Natural killer cell (primary cell): ENCODE measurements around the gene CARD19. TPM values are rescaled to one million over a fixed set of nuclear protein-coding genes. Genes with fewer than 3 reads are reported as not detected.

ENCODE experiments used
- ATAC-seq, 3 donors: fragments of 150-1000 bp in 2 of 3; fragments of 200-7000 bp in 1 of 3; cut with Tn5 transposase; 1 replicate in 1 of 3; 2 replicates in 2 of 3; pipeline ENCODE4 v1.10.0; 2021; ENCODE audit warnings: mild to moderate bottlenecking in 2 of 3, moderate library complexity in 2 of 3
- DNase-seq, 2 donors: peaks; one replicate each; pipeline versions ENCODE4 v3.0.0 to v3.0.0-alpha.2; 2013 to 2021; ENCODE audit warnings: mixed read lengths in 1 of 2
- H3K27ac ChIP-seq: one replicate; pipeline ENCODE4 v1.5.1; 2013; ENCODE audit warnings: mild to moderate bottlenecking, low read length
- H3K27me3 ChIP-seq: one replicate; pipeline ENCODE4 v1.6.1; 2013; ENCODE audit warnings: low read length; ENCODE audit not compliant: control insufficient read depth, insufficient read depth
- H3K36me3 ChIP-seq: one replicate; pipeline ENCODE4 v1.6.1; 2013; ENCODE audit warnings: low read length; ENCODE audit not compliant: control insufficient read depth, insufficient read depth
- H3K4me1 ChIP-seq: one replicate; pipeline ENCODE4 v1.6.1; 2013; ENCODE audit warnings: low read length; ENCODE audit not compliant: control insufficient read depth, insufficient read depth
- H3K4me3 ChIP-seq: one replicate; pipeline ENCODE4 v1.5.1; 2013; ENCODE audit warnings: low read length
- H3K9me3 ChIP-seq: one replicate; pipeline ENCODE4 v1.6.1; 2013; ENCODE audit warnings: low read length; ENCODE audit not compliant: control insufficient read depth, insufficient read depth
- H3K27ac Mint-ChIP-seq, 2 donors: one replicate each; pipeline ENCODE4 v1.8.0; 2022; ENCODE audit warnings: mild to moderate bottlenecking in 2 of 2, mixed read lengths in 2 of 2, moderate library complexity in 1 of 2
- H3K27me3 Mint-ChIP-seq, 2 donors: one replicate each; pipeline ENCODE4 v1.8.0; 2022; ENCODE audit warnings: low read depth in 2 of 2, mixed read lengths in 2 of 2
- H3K36me3 Mint-ChIP-seq: one replicate; pipeline ENCODE4 v1.8.0; 2022; ENCODE audit warnings: mixed read lengths
- H3K4me1 Mint-ChIP-seq, 2 donors: one replicate each; pipeline ENCODE4 v1.8.0; 2022; ENCODE audit warnings: mixed read lengths in 2 of 2
- H3K4me3 Mint-ChIP-seq: one replicate; pipeline ENCODE4 v1.8.0; 2022; ENCODE audit warnings: mild to moderate bottlenecking, moderate library complexity, mixed read lengths
- H3K9me3 Mint-ChIP-seq, 2 donors: one replicate each; pipeline ENCODE4 v1.8.0; 2022; ENCODE audit warnings: mixed read lengths in 2 of 2
- CTCF ChIP-seq: fragments of 200-600 bp; IDR thresholded peaks from one replicate; pipeline ENCODE4 v1.8.0; 2022; ENCODE audit warnings: antibody characterized with exemption
- WGBS: methylation state at CpG from one replicate; pipeline ENCODE4 v1.1.7; 2013; ENCODE audit warnings: missing lambda C conversion rate; ENCODE audit not compliant: insufficient coverage; 5-methylcytosine and 5-hydroxymethylcytosine counted together
- intact Hi-C: fragments of 100-400 bp; cut with micrococcal nuclease; formaldehyde crosslinking; loops from one replicate; pipeline ENCODE4 v1.14.2; 2022
- total RNA-seq, 4 donors: library from RNA; stranded (reverse); fragments of 120-200 nt in 1 of 4; gene quantifications; one replicate each; pipeline versions ENCODE4 v1.2.3 to v1.2.4, GENCODE V29; 2013 to 2022

Gene CARD19
- total RNA-seq, 3 donors from 2014 or later (not counting 1 experiment from before 2014, with no cell fraction given) = 30.7 to 49.1 (median 42.6) TPM

GRCh38 chr9:93120846-93121315 is 24.9 kb downstream of the CARD19 start:
- Histone ChIP-seq H3K27ac (peak overlapping the region; percentile 51), H3K4me3 (no peak overlapping the region), H3K9me3 (no peaks in the 10 kb centered on the region), H3K36me3 (peaks cover 2% of the 10 kb centered on the region), H3K27me3 (no peaks in the 10 kb centered on the region), H3K4me1 (peaks cover 72% of the 10 kb centered on the region)
- no peak for TF ChIP-seq CTCF
- ATAC-seq = no peak
- Mint-ChIP-seq H3K4me1 (peaks cover 20 to 48% of the 10 kb centered on the region in 2 donors), H3K36me3 (no peaks in the 10 kb centered on the region), H3K27me3 (no peaks in the 10 kb centered on the region), H3K4me3 (no peak overlapping the region), H3K27ac (peak overlapping the region; percentile 85 to 91), H3K9me3 (no peaks in the 10 kb centered on the region)
- 91% methylated on average over 11 of the region's 11 CpGs for WGBS
- intact Hi-C loops = no loop called here
- DNase-seq = no peak

- peaks cover 2% of the 10 kb centered on the region for H3K36me3 ChIP-seq
- H3K27me3 Mint-ChIP-seq = no peaks in the 10 kb centered on the region
- H3K36me3 Mint-ChIP-seq = no peaks in the 10 kb centered on the region
- H3K9me3 Mint-ChIP-seq = no peaks in the 10 kb centered on the region
- TF ChIP-seq CTCF = no peak
- 93% methylated on average over 20 of the region's 20 CpGs for WGBS
- ATAC-seq (no peak), DNase-seq (peak in 1 of 2 donors; percentile 15)
- H3K4me3 ChIP-seq = no peak overlapping the region
- no peaks in the 10 kb centered on the region for H3K27me3 ChIP-seq
- H3K4me1 Mint-ChIP-seq = peaks cover 27 to 51% of the 10 kb centered on the region in 2 donors
- peaks cover 72% of the 10 kb centered on the region for H3K4me1 ChIP-seq
- H3K27ac ChIP-seq = no peak overlapping the region
- no peaks in the 10 kb centered on the region for H3K9me3 ChIP-seq
- intact Hi-C loops = no loop called here
- peak overlapping the region; percentile 36 to 91 for H3K27ac Mint-ChIP-seq
- peak overlapping the region; percentile 40 for H3K4me3 Mint-ChIP-seq
Observed at GRCh38 chr9:93121316-93122241, 25.6 kb downstream of the CARD19 start.

- Mint-ChIP-seq H3K9me3 (no peaks in the 10 kb centered on the region), H3K27me3 (no peaks in the 10 kb centered on the region), H3K4me1 (peaks cover 27 to 62% of the 10 kb centered on the region in 2 donors), H3K27ac (peak overlapping the region in 1 of 2 donors; percentile 18), H3K4me3 (no peak overlapping the region), H3K36me3 (no peaks in the 10 kb centered on the region)
- no peaks in the 10 kb centered on the region for H3K27me3 ChIP-seq
- no peak overlapping the region for H3K4me3 ChIP-seq
- H3K9me3 ChIP-seq = no peaks in the 10 kb centered on the region
- DNase-seq (peak in 1 of 2 donors; percentile 14), ATAC-seq (no peak)
- H3K27ac ChIP-seq = no peak overlapping the region
- no peak for TF ChIP-seq CTCF
- 98% methylated on average over 14 of the region's 14 CpGs for WGBS
- peaks cover 2% of the 10 kb centered on the region for H3K36me3 ChIP-seq
- intact Hi-C loops = no loop called here
- peaks cover 82% of the 10 kb centered on the region for H3K4me1 ChIP-seq
Observed at GRCh38 chr9:93122721-93123221, 26.8 kb downstream of the CARD19 start.
